ENCODE measurements around the gene HOXC4. TPM values are rescaled to one million over a fixed set of nuclear protein-coding genes. Genes with fewer than 3 reads are reported as not detected.

HOXC4 gene
- total and polyA plus RNA-seq, 2 of the 8 experiments (the other 6 are each of a cell fraction or from before 2014, with no cell fraction given), result not detected

GRCh38 chr12:54046809-54047159 is 6.9 kb upstream of the HOXC4 start:
- H4K20me1 ChIP-seq (replicated peaks in 1 of 2; ENCODE audit: control insufficient read depth in 1 of 2, insufficient read depth in 2 of 2, low read length in 2 of 2), result peaks cover 16 to 18% of the 10 kb centered on the region in 2 experiments
- no peak overlapping the region for H3K4me2 ChIP-seq (ENCODE audit: insufficient read depth in 1 of 2, low read depth in 2 of 2, low read length in 2 of 2)
- H3K79me1 ChIP-seq (ENCODE audit: low read depth, low read length), result no peaks in the 10 kb centered on the region
- H3K27ac ChIP-seq (ENCODE audit: low read depth, low read length), result no peak overlapping the region
- H2BK12ac ChIP-seq (ENCODE audit: low read depth, low read length), result peak overlapping the region; percentile 56; the same call in 1 of the 2 replicates
- no peak overlapping the region for H3K56ac ChIP-seq (replicated peaks; ENCODE audit: insufficient read length, low read depth, low read length)
- peaks cover 0 to 4% (median 3%) of the 10 kb centered on the region in 4 experiments; a peak in 5 of 7 replicates for H3K4me1 ChIP-seq (replicated peaks in 1 of 4; ENCODE audit: control insufficient read depth in 3 of 4, insufficient read depth in 4 of 4, low read length in 3 of 4)
- H2BK20ac ChIP-seq (ENCODE audit: low read length), result no peak overlapping the region
- H3K4ac ChIP-seq (replicated peaks; ENCODE audit: insufficient read length, low read depth, low read length), result no peak overlapping the region
- no peak overlapping the region for H3K4me3 ChIP-seq (ENCODE audit: extremely low read depth in 1 of 4, insufficient read depth in 2 of 4, low read depth in 3 of 4, low read length in 4 of 4)
- H4K91ac ChIP-seq (replicated peaks; ENCODE audit: insufficient read length, low read length), result no peak overlapping the region
- WGBS, 2 experiments (ENCODE audit: extremely low coverage in 1 of 2, insufficient coverage in 1 of 2, insufficient read length in 1 of 2, insufficient replicate concordance in 2 of 2, low coverage in 1 of 2, low lambda C conversion rate in 2 of 2, missing lambda C conversion rate in 1 of 2), result 11% methylated on average over 17 of the region's 27 CpGs; no CpG with 5 or more reads in 1 of the 2 experiments
- H3K23me2 ChIP-seq (ENCODE audit: low read depth, low read length), result no peaks in the 10 kb centered on the region; the same call in 1 of the 2 replicates
- H2BK120ac ChIP-seq (replicated peaks; ENCODE audit: low read depth, low read length), result no peak overlapping the region
- no peak overlapping the region for H3K9ac ChIP-seq (replicated peaks in 1 of 4; ENCODE audit: extremely low read depth in 1 of 4, low read depth in 3 of 4, low read length in 3 of 4)
- H3K9me3 ChIP-seq (ENCODE audit: insufficient read depth in 2 of 2, low read depth in 1 of 2, low read length in 1 of 2), result no peaks in the 10 kb centered on the region
- FAIRE-seq, result no peak
- H3K27me3 ChIP-seq (replicated peaks in 1 of 4; ENCODE audit: control insufficient read depth in 3 of 4, extremely low read depth in 1 of 4, insufficient read depth in 3 of 4, low read length in 3 of 4), result peaks cover 96 to 100% (median 99%) of the 10 kb centered on the region in 4 experiments
- H2AK5ac ChIP-seq (ENCODE audit: low read depth, low read length), result no peak overlapping the region
- H2BK15ac ChIP-seq (ENCODE audit: low read length), result peak overlapping the region; percentile 31; the same call in 1 of the 2 replicates
- H3K14ac ChIP-seq (ENCODE audit: insufficient read length), result no peak overlapping the region
- CTCF ChIA-PET (ENCODE audit: partially characterized antibody), result no interaction called here
- no peak overlapping the region for H4K5ac ChIP-seq (ENCODE audit: insufficient read length, low read depth, low read length)
- no peak overlapping the region for H2BK5ac ChIP-seq (ENCODE audit: low read depth, low read length)
- H3K79me2 ChIP-seq (ENCODE audit: control insufficient read depth in 1 of 2, insufficient read depth in 2 of 2, low read length in 2 of 2), result no peaks in the 10 kb centered on the region
- H3K23ac ChIP-seq (ENCODE audit: insufficient read length), result no peak overlapping the region
- POLR2A ChIA-PET (ENCODE audit: partially characterized antibody), result no interaction called here
- peaks cover 0 to 9% (median 0%) of the 10 kb centered on the region in 4 experiments; a peak in 1 of 8 replicates for H3K36me3 ChIP-seq (ENCODE audit: control insufficient read depth in 2 of 4, insufficient read depth in 4 of 4, low read length in 3 of 4)
- H2AFZ ChIP-seq (ENCODE audit: low read length), result no peak overlapping the region
- H3K18ac ChIP-seq (ENCODE audit: extremely low read depth, low read length), result no peak overlapping the region
- H4K8ac ChIP-seq (ENCODE audit: extremely low read depth, insufficient read depth, low read length), result peak overlapping the region; percentile 40; the same call in 1 of the 2 replicates
- DNase-seq (ENCODE audit: low read depth in 1 of 2, low spot score in 2 of 2), result no peak
- TF ChIP-seq CBX8 (IDR thresholded peaks at IDR 0.05; ENCODE audit: borderline replicate concordance, low read depth, low read length), result no peak; the same call in 1 of the 2 replicates
- TF ChIP-seq TEAD4 (IDR thresholded peaks at IDR 0.05; ENCODE audit: low read depth, low read length), result no peak

Data from H1 (cell line).